Small intestine (tissue), 7 donors: ENCODE results near the gene PSD. TPM values are rescaled to one million over a fixed set of nuclear protein-coding genes. Genes with fewer than 3 reads are reported as not detected.

ENCODE experiments used
- DNase-seq, 2 donors: peaks; one replicate each; pipeline versions ENCODE4 v3.0.0 to v3.0.0-alpha.2; 2013
- FAIRE-seq: peaks from 2 replicates; lab custom pipeline; 2012; peaks lifted over from hg19 to GRCh38; lab: Jason Lieb, UNC
- H3K27ac ChIP-seq, 3 donors: one replicate each; pipeline ENCODE4 v1.5.1; 2013; ENCODE audit warnings: low read length in 2 of 3, mild to moderate bottlenecking in 2 of 3, control low read depth in 1 of 3, inconsistent platforms in 1 of 3, low read depth in 1 of 3, moderate library complexity in 1 of 3
- H3K27me3 ChIP-seq, 3 donors: one replicate each; pipeline ENCODE4 v1.6.1; 2013; ENCODE audit warnings: low read length in 3 of 3, inconsistent platforms in 1 of 3; ENCODE audit not compliant: control insufficient read depth in 3 of 3, insufficient read depth in 3 of 3
- H3K36me3 ChIP-seq, 3 donors: one replicate each; pipeline ENCODE4 v1.6.1; 2013; ENCODE audit warnings: low read length in 3 of 3, inconsistent platforms in 1 of 3, low read depth in 1 of 3, mild to moderate bottlenecking in 1 of 3, moderate library complexity in 1 of 3; ENCODE audit not compliant: control insufficient read depth in 3 of 3, insufficient read depth in 2 of 3
- H3K4me1 ChIP-seq, 3 donors: one replicate each; pipeline ENCODE4 v1.6.1; 2013; ENCODE audit warnings: low read length in 2 of 3, inconsistent platforms in 1 of 3, low read depth in 1 of 3, mild to moderate bottlenecking in 1 of 3, moderate library complexity in 1 of 3; ENCODE audit not compliant: control insufficient read depth in 3 of 3, insufficient read depth in 2 of 3
- H3K4me3 ChIP-seq, 3 donors: one replicate each; pipeline ENCODE4 v1.5.1; 2013; ENCODE audit warnings: low read length in 3 of 3, control low read depth in 1 of 3, inconsistent platforms in 1 of 3, low read depth in 1 of 3, mild to moderate bottlenecking in 1 of 3, moderate library complexity in 1 of 3
- H3K9me3 ChIP-seq, 2 donors: one replicate each; pipeline ENCODE4 v1.6.1; 2013; ENCODE audit warnings: low read depth in 1 of 2, low read length in 1 of 2; ENCODE audit not compliant: control insufficient read depth in 2 of 2, insufficient read depth in 1 of 2
- WGBS, 3 donors: extraction: QIAGEN DNeasy Blood & Tissue Kit; methylation state at CpG; one replicate each; pipeline ENCODE4 v1.1.7; 2013; 5-methylcytosine and 5-hydroxymethylcytosine counted together
- polyA plus RNA-seq, 4 donors: library from polyadenylated mRNA; stranded (reverse) in 3 of 4; unstranded in 1 of 4; fragments of 200-250 nt in 3 of 4; fragments of 120-200 nt in 1 of 4; gene quantifications; one replicate each; pipeline versions ENCODE4 v1.2.1 to v1.2.3, GENCODE V29; 2013
- donor health status: healthy with polysubstance abuse.
- donor health status: control.
- donor health status: control.
- donor health status: Bipolar disorder and iron deficiency.
- donor health status: healthy.

Gene PSD
- polyA plus RNA-seq, 4 donors: 1.1 to 30.6 (median 2.9) TPM

GRCh38 chr10:102426803-102427287 is 8.3 kb upstream of the PSD start:
- Histone ChIP-seq H3K4me3 (no peak overlapping the region), H3K27me3 (no peaks in the 10 kb centered on the region), H3K4me1 (peaks cover 0 to 23% (median 0%) of the 10 kb centered on the region in 3 donors), H3K36me3 (peaks cover 0 to 49% (median 4%) of the 10 kb centered on the region in 3 donors), H3K9me3 (no peaks in the 10 kb centered on the region), H3K27ac (no peak overlapping the region)
- 90 to 93% (median 90%) methylated on average over 7 of the region's 7 CpGs for WGBS, 3 donors
- FAIRE-seq: no peak
- DNase-seq: no peak

DNA sequence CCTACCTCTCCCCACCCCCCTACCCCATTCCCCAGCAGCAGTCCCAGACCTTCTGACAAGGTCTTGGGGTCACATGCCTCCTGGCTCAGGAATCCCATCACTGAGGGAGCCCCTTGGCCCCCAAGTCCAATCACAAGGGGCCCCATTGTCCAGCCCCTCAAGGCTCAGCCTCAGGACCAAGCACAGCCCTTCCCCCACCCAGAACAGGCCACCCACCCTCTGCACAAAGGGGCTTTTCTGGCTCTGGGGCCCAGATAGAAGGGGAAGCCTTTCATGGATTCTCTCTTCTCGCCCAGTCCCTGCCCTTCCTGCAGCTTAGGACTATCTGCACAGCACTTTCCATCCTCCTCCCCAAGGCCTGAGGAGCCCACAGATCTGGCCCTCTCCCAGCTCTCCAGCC is 6.9 kb upstream of the PSD start:
- Histone ChIP-seq H3K36me3 (peaks cover 0 to 49% (median 4%) of the 10 kb centered on the region in 3 donors), H3K4me1 (peaks cover 0 to 18% (median 0%) of the 10 kb centered on the region in 3 donors), H3K27me3 (no peaks in the 10 kb centered on the region), H3K9me3 (no peaks in the 10 kb centered on the region), H3K27ac (no peak overlapping the region), H3K4me3 (no peak overlapping the region)
- 86 to 100% (median 100%) methylated on average over 1 of the region's 1 CpG for WGBS, 3 donors
- FAIRE-seq: no peak
- DNase-seq: no peak

- FAIRE-seq: no peak
Observed at GRCh38 chr10:102424916-102425315, 6.3 kb upstream of the PSD start.

DNA sequence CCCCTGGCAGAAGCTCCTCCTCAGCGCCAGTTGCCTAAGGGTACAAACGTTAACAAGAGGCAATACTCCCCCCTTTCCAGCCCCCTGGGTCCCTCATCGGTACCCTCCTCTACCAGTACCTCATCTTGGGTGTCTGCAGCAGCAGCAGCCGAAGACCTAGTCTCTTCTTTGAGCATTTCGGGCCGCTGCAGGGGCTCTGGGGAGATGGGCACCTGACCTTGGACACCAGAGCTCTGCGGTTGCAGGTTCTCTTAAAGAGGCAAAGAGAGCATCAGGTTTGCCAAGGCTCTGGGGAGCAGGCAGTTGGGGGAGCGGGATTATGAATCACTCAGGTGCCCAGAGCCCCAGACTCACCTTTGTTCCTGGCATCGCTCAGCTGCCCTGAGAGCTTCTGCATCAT is 5.6 kb upstream of the PSD start:
- no peak for FAIRE-seq
- no peak overlapping the region for H3K27ac ChIP-seq
- peaks cover 4 to 29% (median 5%) of the 10 kb centered on the region in 3 donors for H3K4me1 ChIP-seq
- H3K27me3 ChIP-seq: peaks cover 0 to 2% (median 0%) of the 10 kb centered on the region in 3 donors
- WGBS, 3 donors: 83 to 92% (median 89%) methylated on average over 9 of the region's 9 CpGs
- H3K9me3 ChIP-seq: no peaks in the 10 kb centered on the region
- no peak overlapping the region for H3K4me3 ChIP-seq
- DNase-seq: no peak
- peaks cover 0 to 44% (median 4%) of the 10 kb centered on the region in 3 donors for H3K36me3 ChIP-seq

More at GRCh38 chr10:102424916-102425315, 6.3 kb upstream of the PSD start:
- no peaks in the 10 kb centered on the region for H3K27me3 ChIP-seq
- no peak for DNase-seq
- no peaks in the 10 kb centered on the region for H3K9me3 ChIP-seq
- 88 to 95% (median 89%) methylated on average over 6 of the region's 6 CpGs for WGBS, 3 donors
- H3K27ac ChIP-seq: no peak overlapping the region
- H3K4me1 ChIP-seq: peaks cover 3 to 22% (median 4%) of the 10 kb centered on the region in 3 donors
- H3K4me3 ChIP-seq: no peak overlapping the region
- H3K36me3 ChIP-seq: peaks cover 0 to 49% (median 4%) of the 10 kb centered on the region in 3 donors

DNA sequence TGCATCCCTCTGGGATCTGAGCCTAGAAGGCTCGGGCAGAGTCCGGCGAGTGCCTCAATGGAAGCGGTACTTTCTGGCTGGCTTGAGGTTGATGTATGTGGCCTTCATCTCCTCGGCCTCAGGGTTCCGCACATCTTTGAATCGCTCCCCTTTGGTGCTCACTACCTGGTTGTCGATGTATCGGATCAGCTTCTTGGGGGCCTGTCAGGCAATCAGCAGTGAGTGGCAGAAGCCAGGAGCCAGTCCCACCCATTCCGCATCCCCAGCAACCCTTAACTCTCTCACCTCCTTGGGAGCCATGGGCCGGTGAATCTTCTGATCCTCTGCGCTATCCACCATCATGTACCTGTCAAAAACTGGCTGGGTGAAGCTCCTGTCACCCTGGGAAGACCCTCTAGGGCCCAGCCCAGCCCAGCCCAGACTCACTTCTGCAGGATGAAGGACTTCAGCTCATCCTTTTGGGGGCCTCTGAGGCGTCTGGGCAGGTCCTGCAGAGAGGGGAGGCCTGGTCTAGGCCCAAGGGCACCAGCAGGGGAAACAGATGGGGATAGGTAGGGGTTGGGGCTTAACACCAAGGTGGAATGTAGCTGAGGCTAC is 4.9 kb upstream of the PSD start:
- H3K4me3 ChIP-seq: peak overlapping the region in 2 of 3 donors; percentile 81 to 82
- H3K36me3 ChIP-seq: peaks cover 0 to 43% (median 4%) of the 10 kb centered on the region in 3 donors
- no peaks in the 10 kb centered on the region for H3K9me3 ChIP-seq
- 91 to 96% (median 93%) methylated on average over 13 of the region's 13 CpGs for WGBS, 3 donors
- no peak overlapping the region for H3K27ac ChIP-seq
- DNase-seq (no peak), FAIRE-seq (no peak)
- peaks cover 4 to 35% (median 5%) of the 10 kb centered on the region in 3 donors for H3K4me1 ChIP-seq
- H3K27me3 ChIP-seq: peaks cover 0 to 7% (median 0%) of the 10 kb centered on the region in 3 donors

- DNase-seq (peak; percentile 88 to 92), FAIRE-seq (no peak)
- peak overlapping the region; percentile 75 to 82 (median 81) for H3K4me3 ChIP-seq
- 2 to 9% (median 9%) methylated on average over 25 to 28 of the region's 28 CpGs for WGBS, 3 donors
- H3K4me1 ChIP-seq: peaks cover 4 to 43% (median 5%) of the 10 kb centered on the region in 3 donors
- peaks cover 0 to 11% (median 2%) of the 10 kb centered on the region in 3 donors for H3K27me3 ChIP-seq
- H3K27ac ChIP-seq: peak overlapping the region; percentile 83 to 92 (median 88)
- no peaks in the 10 kb centered on the region for H3K9me3 ChIP-seq
- peaks cover 0 to 38% (median 4%) of the 10 kb centered on the region in 3 donors for H3K36me3 ChIP-seq
Observed at GRCh38 chr10:102422545-102423129, 4.1 kb upstream of the PSD start.

DNA sequence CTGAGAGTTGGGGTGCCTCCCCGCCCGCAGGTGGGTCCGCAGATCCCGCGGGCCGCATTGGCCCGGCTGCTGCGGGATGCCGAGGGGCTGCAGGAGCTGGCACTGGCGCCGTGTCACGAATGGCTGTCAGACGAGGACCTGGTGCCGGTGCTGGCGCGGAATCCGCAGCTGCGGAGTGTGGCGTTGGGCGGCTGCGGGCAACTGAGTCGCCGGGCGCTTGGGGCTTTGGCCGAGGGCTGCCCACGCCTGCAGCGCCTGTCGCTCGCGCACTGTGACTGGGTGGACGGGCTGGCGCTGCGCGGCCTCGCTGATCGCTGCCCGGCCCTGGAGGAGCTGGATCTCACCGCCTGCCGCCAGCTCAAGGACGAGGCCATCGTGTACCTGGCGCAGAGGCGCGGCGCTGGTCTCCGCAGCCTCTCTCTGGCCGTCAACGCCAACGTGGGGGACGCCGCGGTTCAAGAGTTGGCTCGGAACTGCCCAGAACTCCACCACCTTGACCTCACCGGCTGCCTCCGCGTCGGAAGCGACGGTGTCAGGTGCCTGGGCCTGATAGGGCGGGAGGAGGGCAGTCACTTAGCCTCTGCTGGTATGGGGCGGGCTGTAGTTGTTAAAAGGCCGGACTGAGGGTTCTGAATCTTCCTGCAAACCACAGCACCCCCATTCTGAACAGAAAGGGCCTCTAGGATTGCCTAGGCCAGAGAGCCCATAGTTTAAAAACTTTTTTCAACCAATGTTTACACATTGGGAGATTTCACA is 3.4 kb upstream of the PSD start:
- H3K27ac ChIP-seq: peak overlapping the region; percentile 83 to 92 (median 88)
- peaks cover 4 to 50% (median 5%) of the 10 kb centered on the region in 3 donors for H3K4me1 ChIP-seq
- WGBS, 3 donors: 1% methylated on average over 50 to 62 of the region's 62 CpGs
- peak overlapping the region; percentile 75 to 82 (median 81) for H3K4me3 ChIP-seq
- DNase-seq: peak; percentile 62 to 71
- H3K27me3 ChIP-seq: peaks cover 0 to 11% (median 2%) of the 10 kb centered on the region in 3 donors
- peaks cover 0 to 38% (median 4%) of the 10 kb centered on the region in 3 donors for H3K36me3 ChIP-seq
- H3K9me3 ChIP-seq: no peaks in the 10 kb centered on the region
- FAIRE-seq: no peak

- no peaks in the 10 kb centered on the region for H3K9me3 ChIP-seq
Observed at GRCh38 chr10:102421507-102421756, 2.8 kb upstream of the PSD start.

More at GRCh38 chr10:102421507-102421756, 2.8 kb upstream of the PSD start:
- WGBS, 3 donors: 0% methylated on average over 13 to 14 of the region's 14 CpGs
- peak overlapping the region; percentile 83 to 92 (median 88) for H3K27ac ChIP-seq
- FAIRE-seq: no peak
- H3K36me3 ChIP-seq: peaks cover 0 to 35% (median 4%) of the 10 kb centered on the region in 3 donors
- H3K4me3 ChIP-seq: peak overlapping the region; percentile 75 to 82 (median 81)
- H3K27me3 ChIP-seq: peaks cover 0 to 11% (median 2%) of the 10 kb centered on the region in 3 donors
- DNase-seq: no peak
- H3K4me1 ChIP-seq: peaks cover 4 to 55% (median 5%) of the 10 kb centered on the region in 3 donors
